HepG2 (cell line): ENCODE measurements around the gene GGTLC1. TPM values are rescaled to one million over a fixed set of nuclear protein-coding genes. Genes with fewer than 3 reads are reported as not detected.

Source experiments
- AGO2 ChIP-seq: fragments of 200-400 bp; formaldehyde crosslinking; optimal IDR thresholded peaks from 2 replicates; pipeline ENCODE3; 2017; ENCODE audit warnings: mild to moderate bottlenecking, low read depth, low read length, moderate library complexity
- ATRX ChIP-seq: sonication (generic); formaldehyde crosslinking; IDR thresholded peaks from 2 replicates; pipeline ENCODE4 v1.4.0; 2020; ENCODE audit warnings: missing genetic modification reagents, borderline replicate concordance
- GLI4 ChIP-seq: sonication (generic); formaldehyde crosslinking; IDR thresholded peaks from 2 replicates; pipeline ENCODE4 v1.5.1; 2020; ENCODE audit warnings: missing genetic modification reagents, mild to moderate bottlenecking, moderate library complexity, borderline replicate concordance
- HNF1B ChIP-seq: sonication (generic); formaldehyde crosslinking; IDR thresholded peaks from 2 replicates; pipeline ENCODE4 v1.5.1; 2020; ENCODE audit warnings: mild to moderate bottlenecking, moderate library complexity, missing genetic modification reagents
- NONO ChIP-seq, 2 experiments: fragments of 450-650 bp in 1 of 2; sonication (generic) in 1 of 2; formaldehyde crosslinking in 1 of 2; IDR thresholded peaks in 1 of 2; conservative IDR thresholded peaks in 1 of 2; 2 replicates each; pipeline versions ENCODE4 v1.6.1 to v1.8.0; 2017 to 2022; ENCODE audit warnings: mild to moderate bottlenecking in 1 of 2, missing genetic modification reagents in 1 of 2, moderate library complexity in 1 of 2
- SAP130 ChIP-seq: IDR thresholded peaks from 2 replicates; pipeline ENCODE4 v1.6.1; 2016; ENCODE audit warnings: low read depth
- TEAD3 ChIP-seq: optimal IDR thresholded peaks from 2 replicates; pipeline ENCODE3; 2016; ENCODE audit warnings: borderline replicate concordance
- WIZ ChIP-seq: sonication (generic); formaldehyde crosslinking; IDR thresholded peaks from 2 replicates; pipeline ENCODE4 v1.5.1; 2020; ENCODE audit warnings: mild to moderate bottlenecking, missing genetic modification reagents
- ZHX2 ChIP-seq, 2 experiments: sonication (generic) in 1 of 2; formaldehyde crosslinking in 1 of 2; IDR thresholded peaks; 2 replicates each; pipeline versions ENCODE4 v1.6.1 to v1.9.0; 2014 to 2022; ENCODE audit warnings: antibody characterized with exemption in 1 of 2, borderline replicate concordance in 1 of 2, inconsistent platforms in 1 of 2, low read depth in 1 of 2, missing genetic modification reagents in 1 of 2
- ZNF260 ChIP-seq: sonication (generic); formaldehyde crosslinking; IDR thresholded peaks from 2 replicates; pipeline ENCODE4 v1.4.0; 2020; ENCODE audit warnings: missing genetic modification reagents, low read depth, mild to moderate bottlenecking, borderline replicate concordance
- ZNF367 ChIP-seq: sonication (generic); formaldehyde crosslinking; IDR thresholded peaks from 2 replicates; pipeline ENCODE4 v1.4.0; 2020; ENCODE audit warnings: missing genetic modification reagents, borderline replicate concordance
- ZNF556 ChIP-seq: sonication (generic); formaldehyde crosslinking; IDR thresholded peaks from 2 replicates; pipeline ENCODE4 v1.4.0; 2020; ENCODE audit warnings: mild to moderate bottlenecking, missing genetic modification reagents, borderline replicate concordance
- ZNF674 ChIP-seq: sonication (generic); formaldehyde crosslinking; IDR thresholded peaks from 2 replicates; pipeline ENCODE4 v1.5.0; 2020; ENCODE audit warnings: low read depth, mild to moderate bottlenecking, missing genetic modification reagents
- ZNF709 ChIP-seq: sonication (generic); formaldehyde crosslinking; IDR thresholded peaks from 2 replicates; pipeline ENCODE4 v1.5.0; 2020; ENCODE audit warnings: mild to moderate bottlenecking, missing genetic modification reagents
- polyA plus RNA-seq, 8 experiments: library from polyadenylated mRNA; depleted of rRNA in 3 of 8; stranded (reverse) in 7 of 8; unstranded in 1 of 8; fragments of >200 nt; fragmentation: Illumina TruSeq in 4 of 8; extraction: Trizol in 4 of 8; gene quantifications; 2 replicates each; pipeline versions ENCODE4 v1.2.1 to v1.2.3, GENCODE V29; 2011 to 2016; ENCODE audit warnings: low read depth in 4 of 8, missing spikeins in 1 of 8, mixed read lengths in 1 of 8; ENCODE audit not compliant: insufficient read depth in 1 of 8
- total RNA-seq, 5 experiments: library from RNA; depleted of rRNA; stranded (reverse); fragments of >200 nt; fragmentation: Illumina TruSeq; extraction: Trizol; gene quantifications; 2 replicates each; pipeline ENCODE4 v1.2.3, GENCODE V29; 2016; ENCODE audit warnings: low read depth in 1 of 5
- TF ChIP-seq, protein P1 (sequence below): sonication (generic); formaldehyde crosslinking; IDR thresholded peaks from 2 replicates; pipeline ENCODE4 v1.8.1; 2023; ENCODE audit warnings: mild to moderate bottlenecking, missing genetic modification reagents, borderline replicate concordance

GGTLC1 gene
- total and polyA plus RNA-seq, 2 of the 13 experiments (the other 11 are each of a cell fraction or from before 2014, with no cell fraction given) = not detected

DNA sequence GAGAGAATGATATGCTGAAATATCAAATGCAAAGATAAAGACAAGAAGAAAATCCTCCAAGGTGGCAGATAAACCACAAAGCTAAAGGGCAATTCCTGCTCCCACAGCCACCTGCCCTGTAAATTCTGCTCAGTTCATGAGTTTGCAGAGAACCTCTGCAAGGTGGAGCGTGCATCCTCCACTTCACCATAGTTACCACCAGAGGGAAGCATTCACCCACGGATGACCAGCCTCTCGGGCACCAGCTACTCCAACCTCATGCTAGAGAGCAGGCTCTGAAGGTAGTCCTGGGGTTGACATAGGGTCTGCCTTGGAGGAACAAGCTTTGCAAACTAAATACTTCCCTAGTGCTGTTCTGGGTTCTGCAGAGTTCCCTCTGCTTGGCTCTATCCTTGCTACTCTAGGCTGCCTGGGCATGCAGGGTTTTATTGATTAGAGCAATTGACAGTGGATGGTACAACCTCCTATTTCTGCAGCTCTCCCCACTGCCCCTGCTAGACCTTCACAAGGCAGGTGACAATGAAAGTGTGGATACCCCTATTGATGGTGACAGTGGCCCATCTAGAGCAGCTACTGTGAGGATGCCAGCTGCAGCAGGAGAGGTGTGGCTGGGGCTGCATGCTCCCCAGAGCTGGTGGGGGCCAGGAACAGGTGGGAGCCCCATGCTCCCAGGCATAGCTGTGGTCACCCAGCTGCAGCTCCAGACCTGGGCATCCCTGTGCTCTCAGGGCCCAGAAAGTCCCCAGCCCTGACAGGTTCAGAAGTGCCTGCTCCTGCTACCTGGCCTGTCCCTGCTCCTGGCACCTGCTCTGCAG, 51.1 kb downstream of the GGTLC1 start (continued):
- TF ChIP-seq ZHX2 (IDR thresholded peaks at IDR 0.05; ENCODE audit: low read depth) (no peak), ZHX2 (CRISPR knock-in tag; IDR thresholded peaks at IDR 0.05; ENCODE audit: borderline replicate concordance) (no peak), NONO (IDR thresholded peaks at IDR 0.05) (no peak), NONO (CRISPR knock-in tag; conservative IDR thresholded peaks at IDR 0.05) (no peak), ZNF709 (no peak), ATRX (no peak), SAP130 (CRISPR knock-in tag) (peak; percentile 25; the same call in 1 of the 2 replicates), TEAD3 (peak; percentile 86), HNF1B (peak; percentile 35; the same call in 1 of the 2 replicates), AGO2 (no peak), ZNF260 (CRISPR knock-in tag) (no peak), ZNF556 (CRISPR knock-in tag) (no peak), ZNF367 (CRISPR knock-in tag) (no peak), WIZ (CRISPR knock-in tag) (no peak), ZNF674 (CRISPR knock-in tag) (no peak), GLI4 (CRISPR knock-in tag) (no peak)
- TF ChIP-seq, protein P1, sequence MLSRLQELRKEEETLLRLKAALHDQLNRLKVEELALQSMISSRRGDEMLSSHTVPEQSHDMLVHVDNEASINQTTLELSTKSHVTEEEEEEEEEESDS (CRISPR knock-in tag) = no peak
